Naive thymus-derived CD8-positive, alpha-beta T cell (primary cell): ENCODE data around the gene VWA5B2. TPM values are rescaled to one million over a fixed set of nuclear protein-coding genes. Genes with fewer than 3 reads are reported as not detected.

Source experiments
- ATAC-seq, 2 donors: fragments of 150-1000 bp; cut with Tn5 transposase in 1 of 2; sonication (Bioruptor Pico), chemical (Tn5 transposase) in 1 of 2; 1 replicate in 1 of 2; 2 replicates in 1 of 2; pipeline ENCODE4 v1.10.0; 2021; ENCODE audit warnings: mild to moderate bottlenecking in 2 of 2, moderate library complexity in 2 of 2
- POLR2A ChIA-PET: fragments of 350-600 bp; sonication (Branson Sonifier 250); formaldehyde crosslinking; loops from one replicate; lab custom pipeline; 2021; ENCODE audit warnings: antibody characterized with exemption; lab: Charles Lee
- DNase-seq, 10 donors: peaks; one replicate each; pipeline versions ENCODE4 v3.0.0 to v3.0.0-alpha.2; 2020 to 2022
- H3K27ac Mint-ChIP-seq, 10 donors: one replicate each; pipeline ENCODE4 v1.8.0; 2020 to 2022; ENCODE audit warnings: mild to moderate bottlenecking in 10 of 10, mixed read lengths in 10 of 10, moderate library complexity in 4 of 10, inconsistent platforms in 1 of 10
- H3K27me3 Mint-ChIP-seq, 5 donors: one replicate each; pipeline ENCODE4 v1.8.0; 2021 to 2022; ENCODE audit warnings: mixed read lengths in 5 of 5
- H3K36me3 Mint-ChIP-seq, 3 donors: one replicate each; pipeline ENCODE4 v1.8.0; 2020 to 2022; ENCODE audit warnings: mixed read lengths in 3 of 3, mild to moderate bottlenecking in 2 of 3, inconsistent platforms in 1 of 3
- H3K4me1 Mint-ChIP-seq, 4 donors: one replicate each; pipeline ENCODE4 v1.8.0; 2021 to 2022; ENCODE audit warnings: mixed read lengths in 4 of 4
- H3K4me3 Mint-ChIP-seq, 10 donors: one replicate each; pipeline ENCODE4 v1.8.0; 2020 to 2022; ENCODE audit warnings: mild to moderate bottlenecking in 10 of 10, mixed read lengths in 10 of 10, moderate library complexity in 6 of 10, inconsistent platforms in 1 of 10
- H3K9me3 Mint-ChIP-seq, 9 donors: one replicate each; pipeline ENCODE4 v1.8.0; 2020 to 2022; ENCODE audit warnings: mixed read lengths in 9 of 9, mild to moderate bottlenecking in 3 of 9, inconsistent platforms in 1 of 9, moderate library complexity in 1 of 9
- polyA plus RNA-seq, 3 donors: library from polyadenylated mRNA; unstranded; fragments of 300-500 nt; fragmentation: Illumina TruSeq; gene quantifications; one replicate each; pipeline ENCODE4 v1.2.3, GENCODE V29; 2021
- total RNA-seq, 8 experiments: library from RNA in 2 of 8; stranded (reverse) in 2 of 8; gene quantifications; one replicate each; pipeline ENCODE4 v1.2.3 and lab custom pipeline; 2021 to 2026

The VWA5B2 gene
- total and polyA plus RNA-seq, 5 experiments from 2014 or later = 0.12 to 0.41 (median 0.23) TPM; not detected in 2

GRCh38 chr3:184249412-184250166 is 20.2 kb downstream of the VWA5B2 start, which contains the start of gene EEF1AKMT4:
Gene EEF1AKMT4 (plus strand): TSS chr3:184249672. CDS start chr3:184249695, 23 bp downstream.
- POLR2A ChIA-PET = interaction anchor here (0.9 to 1.2 kb wide), 2 partner anchors 20 to 114 kb away, joined by 3 to 17 read pairs; partner anchors contain the start of genes EIF2B5 and VWA5B2
- DNase-seq (peak; percentile 87 to 97 (median 94)), ATAC-seq (peak; percentile 87 to 90)
- Mint-ChIP-seq H3K4me1 (peaks cover 15 to 28% (median 21%) of the 10 kb centered on the region in 4 donors), H3K27me3 (no peaks in the 10 kb centered on the region), H3K9me3 (no peaks in the 10 kb centered on the region), H3K36me3 (peaks cover 0 to 15% (median 0%) of the 10 kb centered on the region in 3 donors), H3K27ac (peak within 1 kb of the TSS; percentile 93 to 98 (median 96)), H3K4me3 (peak within 1 kb of the TSS; percentile 94 to 100 (median 96))

- H3K36me3 Mint-ChIP-seq = peaks cover 0 to 8% (median 0%) of the 10 kb centered on the region in 3 donors
- H3K27ac Mint-ChIP-seq = peak overlapping the region; percentile 36 to 98 (median 94)
- no peaks in the 10 kb centered on the region for H3K27me3 Mint-ChIP-seq
- H3K4me3 Mint-ChIP-seq = peak overlapping the region; percentile 94 to 100 (median 96)
- DNase-seq = peak; percentile 71 to 92 (median 85)
- H3K9me3 Mint-ChIP-seq = no peaks in the 10 kb centered on the region
- ATAC-seq = peak; percentile 65 to 67
- peaks cover 15 to 26% (median 19%) of the 10 kb centered on the region in 4 donors for H3K4me1 Mint-ChIP-seq
- POLR2A ChIA-PET = interaction anchor here (0.9 to 1.2 kb wide), 2 partner anchors 21 to 115 kb away, joined by 3 to 17 read pairs; partner anchors contain the start of genes EIF2B5 and VWA5B2
Measured at GRCh38 chr3:184250167-184250828, 20.9 kb downstream of the VWA5B2 start.

DNA sequence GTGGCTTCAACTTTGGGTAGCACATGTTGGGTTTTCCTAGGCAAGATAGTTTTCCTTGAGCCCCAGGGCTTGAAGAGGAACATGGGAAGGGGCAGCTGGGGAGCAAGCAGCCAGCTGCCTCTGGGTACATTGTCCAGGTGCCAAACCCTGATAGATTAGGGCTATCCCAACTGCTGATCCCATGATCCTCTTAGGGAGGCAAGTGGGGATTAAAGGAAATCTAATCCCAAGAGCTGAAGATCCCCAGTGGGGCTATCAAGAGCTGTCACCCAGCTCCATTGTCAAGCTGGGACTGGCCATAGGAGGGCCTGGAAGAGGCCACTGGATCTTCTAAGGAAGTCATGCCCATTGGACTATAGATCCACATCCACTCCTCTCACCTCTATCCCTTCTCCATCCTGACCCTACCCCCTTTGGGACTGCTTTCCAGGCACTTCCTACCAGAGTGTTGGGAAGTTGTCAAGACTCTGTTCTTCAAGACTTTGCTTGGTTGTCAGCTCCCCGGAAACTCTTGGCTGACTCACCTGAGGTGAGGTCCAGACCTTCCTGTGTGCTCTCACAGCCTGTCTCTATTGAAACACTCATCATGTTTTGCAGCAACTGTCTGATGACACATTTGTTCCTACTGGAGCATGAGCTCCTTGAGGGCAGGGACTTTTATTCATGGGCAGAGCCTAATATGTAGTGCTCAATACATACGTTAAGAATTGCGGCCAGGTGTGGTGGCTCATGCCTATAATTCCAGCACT is 26.1 kb downstream of the VWA5B2 start:
- peaks cover 0 to 9% (median 4%) of the 10 kb centered on the region in 3 donors for H3K36me3 Mint-ChIP-seq
- H3K27ac Mint-ChIP-seq = no peak overlapping the region
- H3K4me1 Mint-ChIP-seq = peaks cover 4 to 11% (median 7%) of the 10 kb centered on the region in 4 donors
- H3K27me3 Mint-ChIP-seq = peaks cover 2 to 14% (median 10%) of the 10 kb centered on the region in 5 donors
- ATAC-seq (no peak), DNase-seq (no peak)
- POLR2A ChIA-PET = no interaction called here
- H3K4me3 Mint-ChIP-seq = no peak overlapping the region
- H3K9me3 Mint-ChIP-seq = peaks cover 0 to 2% (median 0%) of the 10 kb centered on the region in 9 donors

DNA sequence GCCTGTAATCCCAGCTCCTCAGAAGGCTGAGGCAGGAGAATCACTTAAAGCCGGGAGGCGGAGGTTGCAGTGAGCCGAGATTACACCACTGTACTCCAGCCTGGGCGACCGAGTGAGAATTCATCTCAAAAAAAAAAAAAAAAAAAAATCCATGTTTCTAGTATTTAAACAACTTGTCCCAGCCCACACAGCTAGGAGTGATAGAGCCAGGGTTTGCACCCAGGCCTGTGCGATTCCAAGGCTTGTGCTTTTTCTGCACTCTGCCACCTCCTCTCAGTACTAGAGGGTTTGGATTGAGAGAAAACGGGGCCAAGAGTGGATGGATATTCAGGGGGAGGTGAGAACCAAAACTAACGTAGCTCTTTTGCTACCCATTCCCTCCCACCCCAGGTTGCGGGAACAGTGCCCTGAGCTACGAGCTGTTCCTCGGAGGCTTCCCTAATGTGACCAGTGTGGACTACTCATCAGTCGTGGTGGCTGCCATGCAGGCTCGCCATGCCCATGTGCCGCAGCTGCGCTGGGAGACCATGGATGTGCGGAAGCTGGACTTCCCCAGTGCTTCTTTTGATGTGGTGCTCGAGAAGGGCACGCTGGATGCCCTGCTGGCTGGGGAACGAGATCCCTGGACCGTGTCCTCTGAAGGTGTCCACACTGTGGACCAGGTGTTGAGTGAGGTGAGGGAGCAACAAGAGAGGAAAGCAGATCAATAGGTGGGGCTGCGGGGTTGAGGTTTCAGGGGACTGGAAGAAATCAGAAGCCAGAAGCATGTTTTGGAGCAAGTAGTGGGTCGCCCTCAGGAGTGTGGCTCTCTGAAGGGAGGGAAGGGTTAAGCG is 27.9 kb downstream of the VWA5B2 start:
- no peak overlapping the region for H3K4me3 Mint-ChIP-seq

GRCh38 chr3:184258926-184259325 is 29.5 kb downstream of the VWA5B2 start:
- Mint-ChIP-seq H3K4me1 (peaks cover 12 to 24% (median 23%) of the 10 kb centered on the region in 4 donors), H3K4me3 (peak overlapping the region in 8 of 10 donors; percentile 30 to 80 (median 55)), H3K27me3 (peaks cover 13 to 38% (median 23%) of the 10 kb centered on the region in 5 donors), H3K9me3 (peaks cover 0 to 4% (median 0%) of the 10 kb centered on the region in 9 donors), H3K36me3 (peaks cover 5 to 13% (median 9%) of the 10 kb centered on the region in 3 donors), H3K27ac (peak overlapping the region in 1 of 10 donors; percentile 79)
- ATAC-seq = no peak
- POLR2A ChIA-PET = no interaction called here
- DNase-seq = no peak

More for the DNA sequence above, 27.9 kb downstream of the VWA5B2 start:
- POLR2A ChIA-PET = interaction anchor here (0.7 kb wide), 1 partner anchor 306 kb away, joined by 3 read pairs; no protein-coding TSS in a partner anchor
- H3K27me3 Mint-ChIP-seq = peaks cover 9 to 27% (median 18%) of the 10 kb centered on the region in 5 donors
- H3K36me3 Mint-ChIP-seq = peaks cover 5 to 9% (median 9%) of the 10 kb centered on the region in 3 donors
- H3K4me1 Mint-ChIP-seq = peaks cover 12 to 20% (median 17%) of the 10 kb centered on the region in 4 donors
- peaks cover 0 to 4% (median 0%) of the 10 kb centered on the region in 9 donors for H3K9me3 Mint-ChIP-seq
- no peak for ATAC-seq
- no peak overlapping the region for H3K27ac Mint-ChIP-seq
- no peak for DNase-seq

- H3K9me3 Mint-ChIP-seq = peaks cover 0 to 4% (median 0%) of the 10 kb centered on the region in 9 donors
- DNase-seq = no peak
- POLR2A ChIA-PET = no interaction called here
- H3K27me3 Mint-ChIP-seq = peaks cover 13 to 43% (median 26%) of the 10 kb centered on the region in 5 donors
- peak overlapping the region in 9 of 10 donors; percentile 38 to 83 (median 69) for H3K4me3 Mint-ChIP-seq
- H3K27ac Mint-ChIP-seq = peak overlapping the region in 1 of 10 donors; percentile 79
- peaks cover 12 to 24% (median 23%) of the 10 kb centered on the region in 4 donors for H3K4me1 Mint-ChIP-seq
- no peak for ATAC-seq
- H3K36me3 Mint-ChIP-seq = peaks cover 5 to 13% (median 9%) of the 10 kb centered on the region in 3 donors
Measured at GRCh38 chr3:184259396-184259877, 30.1 kb downstream of the VWA5B2 start.

DNA sequence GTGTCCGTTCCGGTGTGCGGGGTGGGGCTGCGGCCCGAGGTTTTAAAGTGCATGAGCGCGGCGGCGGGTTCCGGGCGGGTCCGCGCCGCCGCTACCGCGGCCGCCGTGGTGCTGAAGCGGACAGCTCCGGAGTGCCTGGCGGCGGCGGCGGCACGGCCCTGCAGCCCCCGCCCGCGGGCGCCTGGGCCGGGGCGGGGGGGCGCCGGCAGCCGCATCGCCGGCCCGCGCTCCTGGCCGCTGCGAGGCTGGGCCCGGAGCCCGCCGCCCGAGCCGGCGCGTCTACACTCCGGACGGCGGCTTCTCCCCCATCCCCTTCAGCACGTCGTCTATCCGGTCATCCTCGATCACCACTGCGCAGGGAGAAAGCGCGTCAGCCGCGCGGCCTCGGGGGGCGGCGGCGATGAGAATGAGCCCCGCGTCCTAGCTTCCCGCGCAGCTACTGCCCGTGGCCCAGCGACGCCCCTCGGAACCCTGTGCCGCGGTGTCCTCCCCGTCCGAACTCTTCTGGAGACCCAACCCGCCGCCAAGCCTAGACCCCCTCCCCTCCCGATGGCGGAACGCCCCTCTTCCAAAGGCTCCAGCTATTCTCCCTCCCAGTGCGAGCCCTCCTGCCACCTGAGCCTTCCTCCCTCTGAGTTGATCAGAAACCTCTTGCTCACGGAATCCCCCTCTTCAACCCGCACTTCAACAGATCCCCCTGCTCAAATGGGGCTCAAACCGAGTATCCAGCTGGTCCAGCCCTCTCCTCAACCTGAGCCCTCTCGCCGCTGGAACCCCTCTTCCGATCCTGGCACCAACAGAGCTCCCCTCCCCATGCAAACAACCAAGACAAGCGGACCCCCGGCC is 30.7 kb downstream of the VWA5B2 start:
- peaks cover 0 to 4% (median 0%) of the 10 kb centered on the region in 9 donors for H3K9me3 Mint-ChIP-seq
- POLR2A ChIA-PET = interaction anchor here (0.6 to 0.8 kb wide), 2 partner anchors 55 to 111 kb away, joined by 3 to 4 read pairs; no protein-coding TSS in a partner anchor
- H3K36me3 Mint-ChIP-seq = peaks cover 5 to 13% (median 9%) of the 10 kb centered on the region in 3 donors
- peak; percentile 66 to 70 for ATAC-seq
- H3K4me1 Mint-ChIP-seq = peaks cover 12 to 24% (median 23%) of the 10 kb centered on the region in 4 donors
- peak in 7 of 10 donors; percentile 16 to 63 (median 43) for DNase-seq
- H3K27ac Mint-ChIP-seq = peak overlapping the region in 4 of 10 donors; percentile 22 to 87 (median 74)
- peaks cover 15 to 50% (median 32%) of the 10 kb centered on the region in 5 donors for H3K27me3 Mint-ChIP-seq
- H3K4me3 Mint-ChIP-seq = peak overlapping the region; percentile 71 to 89 (median 83)

DNA sequence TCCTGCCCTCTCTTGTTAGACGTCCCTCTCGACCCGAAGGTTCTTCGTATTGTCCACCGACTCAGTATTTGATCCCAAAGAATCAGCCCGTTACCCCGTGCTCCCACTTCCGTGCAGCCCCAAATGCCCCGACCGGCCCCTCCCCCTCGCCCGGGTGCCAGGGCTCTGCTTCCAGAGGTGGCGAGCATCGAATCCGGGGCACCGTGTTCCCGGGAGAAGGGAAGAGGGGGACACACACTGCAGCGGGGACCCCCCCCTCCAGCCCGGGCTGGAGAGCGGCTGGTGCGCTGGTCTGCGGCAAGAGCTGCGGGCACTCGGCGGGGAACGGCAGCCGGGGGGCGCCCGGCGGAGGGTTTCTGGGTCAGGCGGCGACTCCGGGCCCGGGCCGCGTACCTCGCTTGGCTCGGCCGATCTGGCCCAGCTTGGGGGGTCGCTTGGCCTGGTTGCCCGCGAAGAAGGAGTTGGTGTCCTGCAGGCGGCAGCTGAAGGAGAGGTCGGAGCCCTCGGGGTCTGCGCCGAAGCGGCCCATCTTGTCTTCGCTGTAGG is 31.4 kb downstream of the VWA5B2 start:
- peak in 1 of 2 donors; percentile 2 for ATAC-seq
- no peak for DNase-seq
- POLR2A ChIA-PET = interaction anchor here (0.6 to 0.8 kb wide), 2 partner anchors 55 to 111 kb away, joined by 3 to 4 read pairs; no protein-coding TSS in a partner anchor
- Mint-ChIP-seq H3K4me3 (peak overlapping the region; percentile 67 to 89 (median 83)), H3K27me3 (peaks cover 16 to 54% (median 33%) of the 10 kb centered on the region in 5 donors), H3K9me3 (peaks cover 0 to 4% (median 0%) of the 10 kb centered on the region in 9 donors), H3K4me1 (peaks cover 12 to 24% (median 23%) of the 10 kb centered on the region in 4 donors), H3K36me3 (peaks cover 5 to 13% (median 9%) of the 10 kb centered on the region in 3 donors), H3K27ac (peak overlapping the region in 3 of 10 donors; percentile 73 to 87 (median 76))

GRCh38 chr3:184261270-184261853 is 32.0 kb downstream of the VWA5B2 start, which contains the start of gene CAMK2N2:
Gene CAMK2N2 (minus strand): TSS chr3:184261553. CDS start chr3:184261285, 268 bp downstream.
- DNase-seq (peak in 3 of 10 donors; percentile 20 to 46 (median 22)), ATAC-seq (peak; percentile 38 to 54)
- POLR2A ChIA-PET = no interaction called here
- H3K27ac Mint-ChIP-seq = peak within 1 kb of the TSS in 6 of 10 donors; percentile 22 to 87 (median 74)
- H3K36me3 Mint-ChIP-seq = peaks cover 5 to 13% (median 11%) of the 10 kb centered on the region in 3 donors
- H3K4me3 Mint-ChIP-seq = peak within 1 kb of the TSS; percentile 67 to 90 (median 84)
- peaks cover 0 to 4% (median 0%) of the 10 kb centered on the region in 9 donors for H3K9me3 Mint-ChIP-seq
- H3K27me3 Mint-ChIP-seq = peaks cover 19 to 58% (median 33%) of the 10 kb centered on the region in 5 donors
- peaks cover 12 to 24% (median 23%) of the 10 kb centered on the region in 4 donors for H3K4me1 Mint-ChIP-seq
